NCI-H187 (cell line): ENCODE measurements around the gene TRIM31.

ENCODE experiments used
- DNase-seq, 2 experiments: peaks; one replicate each; lab custom pipeline; 2025; lab: John Stamatoyannopoulos, UW

Gene TRIM31

GRCh38 chr6:30075790-30076732 lies 36.8 kb downstream of the TRIM31 start:
- no peak for DNase-seq

- DNase-seq, result no peak
Observed at GRCh38 chr6:30075094-30075789, 37.6 kb downstream of the TRIM31 start, which contains the start of gene RNF39. Gene RNF39, minus strand, starts transcription at chr6:30075769. Its CDS starts 184 bp downstream, at chr6:30075585.

- no peak for DNase-seq
Observed at GRCh38 chr6:30074331-30075093, 38.4 kb downstream of the TRIM31 start.

GRCh38 chr6:30073489-30074235 lies 39.2 kb downstream of the TRIM31 start:
- no peak for DNase-seq

GRCh38 chr6:30071858-30072257 lies 41.0 kb downstream of the TRIM31 start:
- DNase-seq, result no peak

- no peak for DNase-seq
Observed at GRCh38 chr6:30071081-30071818, 41.6 kb downstream of the TRIM31 start.

GRCh38 chr6:30067460-30068139 lies 45.3 kb downstream of the TRIM31 start:
- DNase-seq, result no peak

GRCh38 chr6:30066577-30067459 lies 46.1 kb downstream of the TRIM31 start, which contains the start of gene PPP1R11:
Gene PPP1R11, plus strand, starts transcription at chr6:30067198. Its CDS starts 213 bp downstream, at chr6:30067411.
- DNase-seq, result peak; percentile 96 to 100

GRCh38 chr6:30066082-30066481 lies 46.8 kb downstream of the TRIM31 start:
- no peak for DNase-seq

GRCh38 chr6:30063315-30063714 lies 49.6 kb downstream of the TRIM31 start:
- no peak for DNase-seq

- no peak for DNase-seq
Observed at GRCh38 chr6:30062471-30063178, 50.3 kb downstream of the TRIM31 start.

- DNase-seq, result no peak
Observed at GRCh38 chr6:30061858-30062458, 50.9 kb downstream of the TRIM31 start.

- peak; percentile 80 to 82 for DNase-seq
Observed at GRCh38 chr6:30061092-30061857, 51.6 kb downstream of the TRIM31 start, which contains the start of gene POLR1H. Gene POLR1H, plus strand, starts transcription at chr6:30061265. Its CDS starts 260 bp downstream, at chr6:30061525.

- DNase-seq, result no peak
Observed at GRCh38 chr6:30060606-30061091, 52.2 kb downstream of the TRIM31 start.

- DNase-seq, result no peak
Observed at GRCh38 chr6:30055513-30055912, 57.4 kb downstream of the TRIM31 start.

GRCh38 chr6:30053682-30054081 lies 59.2 kb downstream of the TRIM31 start:
- DNase-seq, result no peak
